Left lung (tissue), 10 donors: Measurements from ENCODE around the gene DCHS1. TPM values are rescaled to one million over a fixed set of nuclear protein-coding genes. Genes with fewer than 3 reads are reported as not detected.
A peak's percentile ranks its signal among the peaks of the same experiment; 100 is the strongest.

Experiments
- ATAC-seq: fragments of 200-7000 bp; cut with Tn5 transposase; one replicate; pipeline ENCODE4 v1.9.1; 2020; ENCODE audit warnings: moderate library complexity
- DNase-seq, 4 donors: peaks; one replicate each; pipeline ENCODE4 v3.0.0-alpha.2; 2013 to 2020
- H3K27ac ChIP-seq, 2 donors: fragments of 200-600 bp; sonication (generic) in 1 of 2; one replicate each; pipeline versions ENCODE4 v1.5.0 to v1.8.0; 2020 to 2021
- H3K27me3 ChIP-seq, 2 donors: fragments of 200-600 bp; sonication (generic) in 1 of 2; one replicate each; pipeline versions ENCODE4 v1.5.0 to v1.8.0; 2020 to 2021
- H3K36me3 ChIP-seq, 2 donors: fragments of 200-600 bp; sonication (generic) in 1 of 2; one replicate each; pipeline versions ENCODE4 v1.5.0 to v1.8.0; 2020 to 2021
- H3K4me1 ChIP-seq, 2 donors: fragments of 200-600 bp; one replicate each; pipeline ENCODE4 v1.8.0; 2021
- H3K4me3 ChIP-seq, 2 donors: fragments of 200-600 bp; sonication (generic) in 1 of 2; one replicate each; pipeline versions ENCODE4 v1.5.0 to v1.8.0; 2020 to 2021; ENCODE audit warnings: mild to moderate bottlenecking in 1 of 2
- H3K9me3 ChIP-seq, 2 donors: fragments of 200-600 bp; sonication (generic) in 1 of 2; one replicate each; pipeline versions ENCODE4 v1.5.0 to v1.8.0; 2020 to 2021
- intact Hi-C, 2 donors: fragments of 100-400 bp; cut with DNase I; formaldehyde crosslinking; loops; one replicate each; pipeline versions ENCODE4 v1.11.2 to v1.14.2; 2022
- polyA plus RNA-seq, 6 donors: library from polyadenylated mRNA; unstranded; fragments of 120-200 nt; gene quantifications; one replicate each; pipeline ENCODE4 v1.2.1, GENCODE V29; 2013; ENCODE audit not compliant: insufficient read length in 6 of 6
- total RNA-seq, 2 donors: library from RNA; stranded (reverse); fragmentation: NEBNext Ultra II Directional; extraction: Animal tissue kit (Norgen Biotek cat#: 25700); gene quantifications; one replicate each; pipeline ENCODE4 v1.2.1, GENCODE V29; 2021
- TF ChIP-seq, protein P1 (sequence below), 2 donors: fragments of 200-600 bp; sonication (generic) in 1 of 2; IDR thresholded peaks; one replicate each; pipeline versions ENCODE4 v1.5.0 to v1.8.0; 2021; ENCODE audit warnings: antibody characterized with exemption in 2 of 2
- donor health status: DM: no; HTN: yes; CAD: no.
- donor health status: DM: no; HTN: no; CAD: no.

DCHS1 gene
- total and polyA plus RNA-seq, 8 donors: 15.4 to 49.5 (median 35.9) TPM

DNA sequence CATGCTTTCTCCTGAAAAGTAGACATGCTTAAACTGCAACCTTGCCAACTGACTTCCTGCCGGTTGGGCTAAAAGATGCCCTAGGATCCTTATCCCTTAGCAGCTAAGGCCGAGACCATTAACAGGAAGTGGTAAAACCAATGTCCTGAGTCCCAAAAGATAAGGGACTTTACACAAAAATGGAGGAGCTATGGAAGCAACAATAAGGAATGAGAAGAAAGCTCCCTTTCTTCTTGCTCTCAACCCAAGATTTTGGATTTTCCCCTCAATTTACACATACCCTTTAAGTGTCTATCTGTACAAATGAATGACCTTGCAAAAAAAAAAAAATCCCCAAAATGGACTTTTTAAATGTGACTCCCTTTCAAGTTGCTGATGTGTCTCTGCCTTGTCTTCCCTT lies 16.4 kb upstream of the DCHS1 start:
- Histone ChIP-seq H3K4me1 (peaks cover 0 to 20% of the 10 kb centered on the region in 2 donors), H3K27ac (no peak overlapping the region), H3K27me3 (no peaks in the 10 kb centered on the region), H3K4me3 (no peak overlapping the region), H3K9me3 (no peaks in the 10 kb centered on the region), H3K36me3 (no peaks in the 10 kb centered on the region)
- TF ChIP-seq, protein P1, sequence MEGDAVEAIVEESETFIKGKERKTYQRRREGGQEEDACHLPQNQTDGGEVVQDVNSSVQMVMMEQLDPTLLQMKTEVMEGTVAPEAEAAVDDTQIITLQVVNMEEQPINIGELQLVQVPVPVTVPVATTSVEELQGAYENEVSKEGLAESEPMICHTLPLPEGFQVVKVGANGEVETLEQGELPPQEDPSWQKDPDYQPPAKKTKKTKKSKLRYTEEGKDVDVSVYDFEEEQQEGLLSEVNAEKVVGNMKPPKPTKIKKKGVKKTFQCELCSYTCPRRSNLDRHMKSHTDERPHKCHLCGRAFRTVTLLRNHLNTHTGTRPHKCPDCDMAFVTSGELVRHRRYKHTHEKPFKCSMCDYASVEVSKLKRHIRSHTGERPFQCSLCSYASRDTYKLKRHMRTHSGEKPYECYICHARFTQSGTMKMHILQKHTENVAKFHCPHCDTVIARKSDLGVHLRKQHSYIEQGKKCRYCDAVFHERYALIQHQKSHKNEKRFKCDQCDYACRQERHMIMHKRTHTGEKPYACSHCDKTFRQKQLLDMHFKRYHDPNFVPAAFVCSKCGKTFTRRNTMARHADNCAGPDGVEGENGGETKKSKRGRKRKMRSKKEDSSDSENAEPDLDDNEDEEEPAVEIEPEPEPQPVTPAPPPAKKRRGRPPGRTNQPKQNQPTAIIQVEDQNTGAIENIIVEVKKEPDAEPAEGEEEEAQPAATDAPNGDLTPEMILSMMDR (IDR thresholded peaks at IDR 0.05): no peak
- intact Hi-C loops: no loop called here
- no peak for ATAC-seq
- DNase-seq: no peak

DNA sequence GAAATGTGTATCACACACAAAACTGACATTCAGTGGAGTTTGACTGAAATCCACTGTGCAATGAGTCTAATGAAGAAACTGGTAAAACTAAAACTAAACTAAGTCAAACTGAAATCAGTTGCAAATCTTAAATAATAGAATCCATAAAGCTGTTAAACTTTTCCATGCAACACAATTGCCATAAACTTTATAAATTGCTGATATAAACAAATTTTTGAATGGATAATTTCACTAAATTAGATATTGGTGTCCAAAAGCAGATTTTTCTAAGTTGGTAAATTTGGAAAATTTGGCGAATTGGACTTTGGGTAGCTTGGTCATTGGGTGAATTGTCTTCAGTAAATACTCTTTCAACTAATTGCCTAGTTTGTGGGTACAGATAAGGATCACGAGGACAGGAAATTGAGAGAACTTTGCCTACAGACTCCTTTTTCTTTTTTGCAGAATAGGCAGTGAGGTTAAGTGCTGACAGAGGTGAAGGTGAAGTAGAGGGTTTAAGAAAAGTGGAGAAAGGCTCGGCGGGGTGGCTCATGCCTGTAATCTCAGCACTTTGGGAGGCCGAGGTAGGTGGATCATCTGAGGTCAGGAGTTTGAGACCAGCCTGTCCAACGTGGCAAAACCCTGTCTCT lies 14.7 kb upstream of the DCHS1 start:
- ATAC-seq (no peak), DNase-seq (no peak)
- Histone ChIP-seq H3K27ac (no peak overlapping the region), H3K4me1 (peaks cover 0 to 20% of the 10 kb centered on the region in 2 donors), H3K4me3 (no peak overlapping the region), H3K9me3 (no peaks in the 10 kb centered on the region), H3K36me3 (no peaks in the 10 kb centered on the region), H3K27me3 (no peaks in the 10 kb centered on the region)
- TF ChIP-seq, protein P1 (IDR thresholded peaks at IDR 0.05): no peak
- intact Hi-C loops: no loop called here

DNA sequence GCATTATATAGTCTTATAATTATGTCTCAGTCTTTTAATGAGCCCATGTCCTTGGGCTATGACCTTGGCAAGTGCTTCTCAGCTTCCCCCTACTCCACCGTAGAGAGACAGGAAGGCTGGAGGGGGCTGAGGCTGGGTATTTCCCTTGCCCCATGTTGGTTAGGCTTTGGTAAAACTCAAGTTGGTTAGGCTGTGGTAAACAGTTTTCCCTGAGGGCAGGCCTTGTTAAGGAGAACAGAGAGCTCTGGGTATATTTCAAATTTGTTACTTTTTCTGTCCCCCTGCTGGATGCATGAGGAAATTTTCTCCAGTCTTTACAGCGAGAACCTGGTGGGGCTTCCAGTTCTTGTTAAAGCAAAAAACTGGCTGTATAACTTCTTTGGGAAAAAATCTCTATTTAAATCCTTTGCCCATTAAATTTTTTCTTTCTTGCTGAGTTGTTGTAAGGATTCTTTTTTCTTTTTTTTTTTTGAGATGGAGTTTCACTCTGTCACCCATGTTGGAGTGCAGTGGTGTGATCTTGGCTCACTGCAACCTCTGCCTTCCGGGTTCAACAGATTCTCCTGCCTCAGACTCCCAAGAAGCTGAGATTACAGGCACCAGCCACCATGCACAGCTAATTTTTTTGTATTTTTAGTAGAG lies 12.2 kb upstream of the DCHS1 start:
- DNase-seq (no peak), ATAC-seq (peak; percentile 56)
- no peaks in the 10 kb centered on the region for H3K27me3 ChIP-seq
- intact Hi-C loops: no loop called here
- H3K9me3 ChIP-seq: no peaks in the 10 kb centered on the region
- TF ChIP-seq, protein P1 (IDR thresholded peaks at IDR 0.05): peak; percentile 37 to 58
- no peaks in the 10 kb centered on the region for H3K36me3 ChIP-seq
- no peak overlapping the region for H3K4me3 ChIP-seq
- H3K4me1 ChIP-seq: peaks cover 0 to 5% of the 10 kb centered on the region in 2 donors
- no peak overlapping the region for H3K27ac ChIP-seq

DNA sequence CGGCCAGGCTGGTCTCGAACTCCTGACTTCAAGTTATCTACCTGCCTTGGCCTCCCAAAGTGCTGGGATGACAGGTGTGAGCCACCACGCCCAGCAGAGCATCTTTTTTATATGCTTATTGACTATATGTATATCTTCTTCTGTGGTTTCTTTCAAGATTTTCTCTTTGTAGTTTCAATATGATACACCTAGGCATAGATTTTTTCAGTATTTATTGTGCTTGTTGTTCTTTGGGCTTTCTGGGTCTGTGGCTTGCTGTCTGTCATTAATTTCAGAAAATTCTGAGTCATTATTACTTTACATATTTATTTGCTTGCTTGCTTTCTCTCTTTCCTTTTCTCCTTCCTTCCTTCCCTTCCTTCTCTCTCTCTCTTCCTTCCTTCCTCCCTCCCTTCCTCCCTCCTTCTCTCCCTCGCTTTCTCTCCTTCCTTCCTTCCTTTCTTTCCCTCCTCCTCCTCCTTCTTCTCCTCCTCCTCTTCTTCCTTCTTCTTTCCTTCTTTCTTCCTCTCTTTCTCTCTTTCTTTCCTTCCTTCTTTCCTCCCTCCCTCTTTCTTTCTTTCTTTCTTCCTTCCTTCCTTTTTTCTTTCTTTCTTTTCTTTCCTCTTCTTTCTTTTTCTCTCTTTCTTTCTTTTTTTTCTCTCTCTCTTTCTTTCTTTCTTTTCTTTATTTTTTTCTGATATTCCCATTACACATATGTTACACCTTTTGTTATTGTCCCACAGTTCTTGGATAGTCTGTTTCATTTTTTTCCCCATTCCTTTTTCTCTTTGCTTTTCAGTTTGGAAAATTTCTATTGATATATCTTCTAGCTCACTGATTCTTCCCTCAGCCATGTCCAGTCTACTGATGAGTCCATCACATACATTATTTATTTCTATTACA lies 10.9 kb upstream of the DCHS1 start:
- no peaks in the 10 kb centered on the region for H3K9me3 ChIP-seq
- intact Hi-C loops: no loop called here
- H3K27me3 ChIP-seq: no peaks in the 10 kb centered on the region
- no peak overlapping the region for H3K27ac ChIP-seq
- no peak for DNase-seq
- no peak for ATAC-seq
- no peaks in the 10 kb centered on the region for H3K36me3 ChIP-seq
- H3K4me1 ChIP-seq: peaks cover 0 to 5% of the 10 kb centered on the region in 2 donors
- H3K4me3 ChIP-seq: no peak overlapping the region
- TF ChIP-seq, protein P1 (IDR thresholded peaks at IDR 0.05): no peak

DNA sequence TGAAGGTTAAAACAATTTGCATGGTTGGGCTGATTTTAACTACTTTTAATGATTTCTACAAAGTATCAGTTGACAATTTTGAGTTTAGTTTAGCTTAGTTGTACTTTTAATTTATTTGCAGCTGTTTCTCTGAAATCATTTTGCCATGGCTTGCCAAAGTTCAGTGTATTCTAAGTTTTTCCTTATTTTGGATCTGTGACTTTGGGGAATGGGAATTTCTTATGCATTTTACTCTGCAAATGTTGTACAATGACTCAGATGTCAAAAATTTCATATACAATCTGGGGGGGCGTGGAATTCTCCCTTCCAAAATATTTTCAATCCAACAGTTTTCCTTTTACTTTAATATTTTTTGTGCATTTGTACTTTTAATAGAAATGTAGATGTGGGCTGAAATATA lies 8.9 kb upstream of the DCHS1 start:
- no peak for ATAC-seq
- Histone ChIP-seq H3K4me3 (no peak overlapping the region), H3K4me1 (peaks cover 0 to 5% of the 10 kb centered on the region in 2 donors), H3K27me3 (no peaks in the 10 kb centered on the region), H3K27ac (no peak overlapping the region), H3K9me3 (no peaks in the 10 kb centered on the region), H3K36me3 (no peaks in the 10 kb centered on the region)
- intact Hi-C loops: no loop called here
- TF ChIP-seq, protein P1 (IDR thresholded peaks at IDR 0.05): no peak
- DNase-seq: no peak
